Heart left ventricle (tissue), 16 donors: Measurements from ENCODE around the gene PRICKLE1. TPM values are rescaled to one million over a fixed set of nuclear protein-coding genes. Genes with fewer than 3 reads are reported as not detected.

Source experiments
- ATAC-seq, 4 donors: fragments of 200-7000 bp; cut with Tn5 transposase; one replicate each; pipeline ENCODE4 v1.9.1; 2020 to 2022; ENCODE audit warnings: moderate library complexity in 4 of 4, mild to moderate bottlenecking in 3 of 4, moderate number of reproducible peaks in 1 of 4
- DNase-seq, 5 donors: peaks; one replicate each; pipeline ENCODE4 v3.0.0-alpha.2; 2020
- H3K27ac ChIP-seq, 12 donors: fragments of 200-600 bp; sonication (generic) in 4 of 12; one replicate each; pipeline versions ENCODE4 v1.5.0 to v1.8.0; 2016 to 2022; ENCODE audit warnings: mild to moderate bottlenecking in 2 of 12
- H3K27me3 ChIP-seq, 9 donors: fragments of 200-600 bp; sonication (generic) in 2 of 9; one replicate each; pipeline versions ENCODE4 v1.5.1 to v1.8.0; 2016 to 2022; ENCODE audit warnings: mild to moderate bottlenecking in 3 of 9
- H3K36me3 ChIP-seq, 9 donors: fragments of 200-600 bp; sonication (generic) in 2 of 9; one replicate each; pipeline versions ENCODE4 v1.5.0 to v1.8.0; 2018 to 2022; ENCODE audit warnings: mild to moderate bottlenecking in 2 of 9
- H3K4me1 ChIP-seq, 12 donors: fragments of 200-600 bp; sonication (generic) in 4 of 12; one replicate each; pipeline versions ENCODE4 v1.5.0 to v1.8.0; 2016 to 2022; ENCODE audit warnings: mild to moderate bottlenecking in 3 of 12
- H3K4me3 ChIP-seq, 12 donors: fragments of 200-600 bp; sonication (generic) in 4 of 12; one replicate each; pipeline versions ENCODE4 v1.5.0 to v1.8.0; 2017 to 2022; ENCODE audit warnings: mild to moderate bottlenecking in 9 of 12, moderate library complexity in 4 of 12
- H3K9me3 ChIP-seq, 12 donors: fragments of 200-600 bp; sonication (generic) in 4 of 12; one replicate each; pipeline versions ENCODE4 v1.5.0 to v1.8.0; 2016 to 2022; ENCODE audit warnings: mild to moderate bottlenecking in 1 of 12
- CTCF ChIP-seq, 12 donors: fragments of 200-600 bp; sonication (generic) in 4 of 12; IDR thresholded peaks; one replicate each; pipeline versions ENCODE4 v1.5.0 to v1.8.0; 2018 to 2022; ENCODE audit warnings: antibody characterized with exemption in 12 of 12, mild to moderate bottlenecking in 5 of 12
- POLR2A ChIP-seq, 2 donors: fragments of 450-650 bp; IDR thresholded peaks; one replicate each; pipeline ENCODE4 v1.6.1; 2017; ENCODE audit warnings: antibody characterized with exemption in 2 of 2, mild to moderate bottlenecking in 2 of 2, moderate library complexity in 2 of 2
- WGBS, 4 donors: extraction: QIAGEN DNeasy Blood & Tissue Kit in 2 of 4; methylation state at CpG; one replicate each; pipeline versions ENCODE4 v1.1.5 to v1.1.7; 2013 to 2018; 5-methylcytosine and 5-hydroxymethylcytosine counted together
- intact Hi-C, 10 donors: fragments of 100-400 bp; cut with DNase I; formaldehyde crosslinking; loops; one replicate each; pipeline versions ENCODE4 v1.11.1 to v1.14.2; 2022
- polyA plus RNA-seq, 2 donors: library from polyadenylated mRNA; stranded (reverse); fragments of 200-250 nt; gene quantifications; one replicate each; pipeline ENCODE4 v1.2.3, GENCODE V29; 2013
- total RNA-seq, 9 donors: library from RNA; depleted of rRNA in 2 of 9; stranded (reverse); fragments of >200 nt in 2 of 9; fragmentation: NEBNext Ultra II Directional in 3 of 9; extraction: Animal tissue kit (Norgen Biotek cat#: 25700) in 3 of 9; gene quantifications; one replicate each; pipeline versions ENCODE4 v1.1.0 to v1.2.4, GENCODE V29; 2016 to 2023
- donor health status: ischemic (EF 13 %, LVEDD 7.1; RV severe dilation, severe dysfunction).
- donor health status: healthy with polysubstance abuse.
- donor health status: DM: no; HTN: yes; CAD: no.
- donor health status: DM: no; HTN: no; CAD: no.
- donor health status: ischemic (EF 25% LVEDD 6.9; RV normal size, moderate dysfunction).
- donor health status: ischemic (EF 25% LVEDD 5.7; RV mildly dilated, moderate dysfunction).
- donor health status: healthy.
- donor health status: DM: yes; HTN: yes; CAD: no.
- donor health status: ischemic (EF 35%, LVEDD 5.7; RV mildly dilated, moderate dysfunction).
- donor health status: nonischemic (EF 11% LVEDD 7.7; RV severe dilation, severe dysfunction).
- donor health status: DM: yes; HTN: yes; CAD: no.
- donor health status: PGD.
- donor health status: ischemic (EF 29% LVEDD 5.4; RV normal size, mild dysfunction).
- donor health status: nonischemic (EF 23%, LVEDD 6.1; RV moderate dilation, normal function).

The PRICKLE1 gene
- total and polyA plus RNA-seq, 11 donors: 3.2 to 39.2 (median 20.7) TPM

GRCh38 chr12:42586268-42586667, 3.3 kb downstream of the PRICKLE1 start:
- peak overlapping the region in 2 of 12 donors; percentile 14 to 38 for H3K27ac ChIP-seq
- no peaks in the 10 kb centered on the region for H3K9me3 ChIP-seq
- DNase-seq (no peak), ATAC-seq (no peak)
- TF ChIP-seq CTCF (IDR thresholded peaks at IDR 0.05) (peak in 2 of 12 donors; percentile 33 to 41), POLR2A (IDR thresholded peaks at IDR 0.05) (no peak)
- intact Hi-C loops: loop anchor here (5.0 to 10.0 kb wide), 9 partner anchors 151 to 751 kb away; no protein-coding TSS in a partner anchor
- H3K4me1 ChIP-seq: peaks cover 0 to 67% (median 34%) of the 10 kb centered on the region in 12 donors
- no peaks in the 10 kb centered on the region for H3K36me3 ChIP-seq
- peaks cover 0 to 28% (median 0%) of the 10 kb centered on the region in 9 donors for H3K27me3 ChIP-seq
- H3K4me3 ChIP-seq: peak overlapping the region in 2 of 12 donors; percentile 80 to 94
- 64 to 81% (median 72%) methylated on average over 1 of the region's 1 CpG for WGBS, 4 donors

DNA sequence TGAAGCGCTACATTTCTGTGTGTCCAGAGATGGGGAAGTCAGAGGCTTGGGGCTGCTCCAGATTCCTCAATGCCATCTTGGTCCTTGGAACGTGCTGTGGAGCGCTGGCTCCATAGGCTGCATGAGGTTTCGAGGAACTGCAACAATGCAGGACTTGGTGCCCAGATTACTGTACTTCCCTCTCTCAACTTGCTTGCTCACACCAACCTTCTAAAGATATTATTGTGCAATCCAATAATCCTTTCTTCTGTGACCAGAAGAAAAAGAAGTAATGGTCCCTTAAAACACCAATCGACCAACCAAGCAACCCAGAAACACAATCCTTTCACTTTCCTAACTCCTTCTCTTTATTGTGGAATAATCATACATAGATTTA, 3.7 kb downstream of the PRICKLE1 start:
- ATAC-seq (no peak), DNase-seq (peak in 1 of 5 donors; percentile 22)
- peaks cover 0 to 67% (median 33%) of the 10 kb centered on the region in 12 donors for H3K4me1 ChIP-seq
- peak overlapping the region in 3 of 12 donors; percentile 6 to 94 (median 10) for H3K4me3 ChIP-seq
- H3K36me3 ChIP-seq: no peaks in the 10 kb centered on the region
- H3K27ac ChIP-seq: peak overlapping the region in 2 of 12 donors; percentile 14 to 38
- intact Hi-C loops: loop anchor here (5.0 to 10.0 kb wide), 9 partner anchors 151 to 751 kb away; no protein-coding TSS in a partner anchor
- H3K9me3 ChIP-seq: no peaks in the 10 kb centered on the region
- H3K27me3 ChIP-seq: peaks cover 0 to 28% (median 0%) of the 10 kb centered on the region in 9 donors
- WGBS, 4 donors: 79 to 86% (median 84%) methylated on average over 5 of the region's 5 CpGs
- TF ChIP-seq CTCF (IDR thresholded peaks at IDR 0.05) (no peak), POLR2A (IDR thresholded peaks at IDR 0.05) (no peak)

DNA sequence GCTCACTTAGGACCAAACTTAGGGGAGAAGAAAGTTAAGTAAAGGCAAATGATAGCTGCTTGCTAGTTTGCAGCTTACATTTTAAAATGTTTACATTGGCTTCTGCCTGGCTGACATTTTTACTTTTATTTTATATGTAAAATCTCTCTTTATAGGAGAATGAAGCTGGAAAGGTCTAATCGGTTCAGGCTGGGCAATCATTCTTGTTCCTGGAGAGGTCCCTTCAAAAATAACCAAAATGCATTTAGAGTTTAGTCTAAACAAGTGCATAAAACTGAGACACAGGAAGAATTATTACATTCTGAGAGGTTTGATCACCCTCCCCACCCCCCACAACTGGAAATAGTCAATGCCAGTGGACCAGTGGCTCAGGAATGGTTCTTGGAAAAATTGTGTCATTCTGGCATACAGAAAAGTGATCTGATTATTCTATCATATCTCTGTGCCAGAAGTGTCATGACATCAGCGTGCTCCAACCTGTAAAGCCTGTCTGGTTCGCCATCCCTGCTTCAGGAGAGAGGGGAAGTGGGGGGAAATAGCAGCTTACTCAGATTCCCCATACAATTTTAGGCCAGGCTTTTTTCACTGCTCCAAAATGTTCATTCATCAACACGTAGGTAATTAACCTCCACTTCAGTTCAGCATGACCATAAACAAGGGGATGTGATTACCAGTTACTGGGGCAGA, 4.2 kb downstream of the PRICKLE1 start:
- peak overlapping the region in 3 of 12 donors; percentile 12 to 25 (median 13) for H3K4me3 ChIP-seq
- DNase-seq (no peak), ATAC-seq (no peak)
- H3K27ac ChIP-seq: peak overlapping the region in 3 of 12 donors; percentile 14 to 38 (median 19)
- intact Hi-C loops: loop anchor here (5.0 to 10.0 kb wide), 9 partner anchors 152 to 752 kb away; no protein-coding TSS in a partner anchor
- peaks cover 0 to 24% (median 0%) of the 10 kb centered on the region in 9 donors for H3K27me3 ChIP-seq
- TF ChIP-seq POLR2A (IDR thresholded peaks at IDR 0.05): no peak
- TF ChIP-seq CTCF (IDR thresholded peaks at IDR 0.05): no peak
- 35 to 65% (median 56%) methylated on average over 4 of the region's 4 CpGs for WGBS, 4 donors
- peaks cover 0 to 67% (median 32%) of the 10 kb centered on the region in 12 donors for H3K4me1 ChIP-seq
- no peaks in the 10 kb centered on the region for H3K36me3 ChIP-seq
- H3K9me3 ChIP-seq: no peaks in the 10 kb centered on the region

- ATAC-seq (no peak), DNase-seq (no peak)
- TF ChIP-seq CTCF (IDR thresholded peaks at IDR 0.05) (no peak), POLR2A (IDR thresholded peaks at IDR 0.05) (no peak)
- peaks cover 0 to 22% (median 0%) of the 10 kb centered on the region in 9 donors for H3K27me3 ChIP-seq
- no peaks in the 10 kb centered on the region for H3K9me3 ChIP-seq
- peak overlapping the region in 3 of 12 donors; percentile 12 to 25 (median 13) for H3K4me3 ChIP-seq
- 14 to 20% (median 18%) methylated on average over 6 of the region's 6 CpGs for WGBS, 4 donors
- intact Hi-C loops: loop anchor here (5.0 to 10.0 kb wide), 9 partner anchors 153 to 753 kb away; no protein-coding TSS in a partner anchor
- peaks cover 0 to 67% (median 32%) of the 10 kb centered on the region in 12 donors for H3K4me1 ChIP-seq
- H3K36me3 ChIP-seq: no peaks in the 10 kb centered on the region
- peak overlapping the region in 4 of 12 donors; percentile 2 to 37 (median 20) for H3K27ac ChIP-seq
These were observed 4.9 kb downstream of the PRICKLE1 start for GRCh38 chr12:42584651-42585111.
